NCI-H2029 treated with DMSO at 0.1 percent for 48 hours (cell line): ENCODE results near the gene NECTIN2.
"Not testable (repeated sequence)": the region's sequence is repeated elsewhere in the genome, so short reads cannot be mapped to it uniquely, and the experiment has no call there.

Source experiments
- DNase-seq: peaks from one replicate; lab custom pipeline; 2025; lab: John Stamatoyannopoulos, UW

The NECTIN2 gene

GRCh38 chr19:44817725-44818465 lies 28.2 kb upstream of the NECTIN2 start:
- DNase-seq, result no peak

GRCh38 chr19:44818466-44819031 lies 27.5 kb upstream of the NECTIN2 start:
- no peak for DNase-seq

- no peak for DNase-seq
Observed at GRCh38 chr19:44819246-44819832, 26.8 kb upstream of the NECTIN2 start.

- no peak for DNase-seq
Observed at GRCh38 chr19:44820648-44821609, 25.2 kb upstream of the NECTIN2 start.

GRCh38 chr19:44822177-44822576 lies 23.9 kb upstream of the NECTIN2 start:
- DNase-seq, result no peak

GRCh38 chr19:44822670-44823372 lies 23.3 kb upstream of the NECTIN2 start:
- DNase-seq, result no peak

- no peak for DNase-seq
Observed at GRCh38 chr19:44823373-44823698, 22.8 kb upstream of the NECTIN2 start.

GRCh38 chr19:44824761-44825160 lies 21.3 kb upstream of the NECTIN2 start:
- peak; percentile 80 for DNase-seq

GRCh38 chr19:44832875-44833274 lies 13.2 kb upstream of the NECTIN2 start:
- not testable (repeated sequence) for DNase-seq

- DNase-seq, result not testable (repeated sequence)
Observed at GRCh38 chr19:44834399-44834798, 11.7 kb upstream of the NECTIN2 start.

GRCh38 chr19:44839276-44839675 lies 6.8 kb upstream of the NECTIN2 start:
- no peak for DNase-seq

- no peak for DNase-seq
Observed at GRCh38 chr19:44840811-44841210, 5.3 kb upstream of the NECTIN2 start.

GRCh38 chr19:44841231-44841630 lies 4.9 kb upstream of the NECTIN2 start:
- peak; percentile 23 for DNase-seq

GRCh38 chr19:44845286-44845611 lies 848 bp upstream of the NECTIN2 start:
- no peak for DNase-seq

- DNase-seq, result no peak
Observed at GRCh38 chr19:44846455-44847143, 502 bp downstream of the NECTIN2 start.

GRCh38 chr19:44847144-44848035 lies 1.3 kb downstream of the NECTIN2 start:
- DNase-seq, result no peak

GRCh38 chr19:44848036-44848811 lies 2.1 kb downstream of the NECTIN2 start:
- DNase-seq, result no peak

- DNase-seq, result no peak
Observed at GRCh38 chr19:44848812-44849447, 2.8 kb downstream of the NECTIN2 start.

GRCh38 chr19:44850641-44851109 lies 4.6 kb downstream of the NECTIN2 start:
- DNase-seq, result no peak
